Karpas-422 (cell line): ENCODE data around the gene NOL4L. TPM values are rescaled to one million over a fixed set of nuclear protein-coding genes. Genes with fewer than 3 reads are reported as not detected.

Source experiments
- DNase-seq: peaks from one replicate; pipeline ENCODE4 v3.0.0-alpha.2; 2015
- H2AFZ ChIP-seq: fragments of 200-600 bp; sonication (generic); 2 replicates; pipeline ENCODE4 v1.6.1; 2014; ENCODE audit warnings: antibody characterized with exemption, low read length, mixed read lengths
- H3K27ac ChIP-seq: fragments of 200-600 bp; sonication (generic); 2 replicates; pipeline ENCODE4 v1.5.1; 2014; ENCODE audit warnings: mild to moderate bottlenecking, low read length, moderate library complexity
- H3K27me3 ChIP-seq: fragments of 200-600 bp; sonication (generic); 2 replicates; pipeline ENCODE4 v1.6.1; 2014; ENCODE audit warnings: low read length, mixed read lengths
- H3K36me3 ChIP-seq: fragments of 200-600 bp; sonication (generic); 2 replicates; pipeline ENCODE4 v1.6.1; 2014; ENCODE audit warnings: low read length, mixed read lengths; ENCODE audit not compliant: insufficient read depth
- H3K4me1 ChIP-seq: fragments of 200-600 bp; sonication (generic); 2 replicates; pipeline ENCODE4 v1.6.1; 2014; ENCODE audit warnings: mild to moderate bottlenecking, low read length, mixed read lengths
- H3K4me2 ChIP-seq: fragments of 200-600 bp; sonication (generic); 2 replicates; pipeline ENCODE4 v1.6.1; 2014; ENCODE audit warnings: low read length, low read depth, mild to moderate bottlenecking; ENCODE audit not compliant: poor library complexity, severe bottlenecking
- H3K4me3 ChIP-seq: fragments of 200-600 bp; sonication (generic); 2 replicates; pipeline ENCODE4 v1.5.1; 2014; ENCODE audit warnings: mild to moderate bottlenecking, antibody characterized with exemption, low read length, mixed read lengths
- H3K79me2 ChIP-seq: fragments of 200-600 bp; sonication (generic); 2 replicates; pipeline ENCODE4 v1.6.1; 2014; ENCODE audit warnings: mild to moderate bottlenecking, low read length, mixed read lengths
- H3K9ac ChIP-seq: fragments of 200-600 bp; sonication (generic); 2 replicates; pipeline ENCODE4 v1.6.0; 2014; ENCODE audit warnings: low read length
- H3K9me2 ChIP-seq: fragments of 200-600 bp; sonication (generic), shearing (Covaris generic); replicated peaks from 2 replicates; pipeline ENCODE4 v1.6.0; 2014; ENCODE audit warnings: mild to moderate bottlenecking, low read length, moderate library complexity; ENCODE audit not compliant: insufficient read depth
- H3K9me3 ChIP-seq: fragments of 300-700, 200-600 bp; sonication (generic); 2 replicates; pipeline ENCODE4 v1.6.1; 2014; ENCODE audit warnings: low read length, mixed read lengths
- H4K20me1 ChIP-seq: fragments of 200-600 bp; sonication (generic); 2 replicates; pipeline ENCODE4 v1.6.1; 2014; ENCODE audit warnings: mild to moderate bottlenecking, antibody characterized with exemption, low read length, low read depth; ENCODE audit not compliant: insufficient read depth
- total RNA-seq: library from RNA; depleted of rRNA; stranded (reverse); fragments of >200 nt; shearing (Covaris generic); gene quantifications from 2 replicates; pipeline ENCODE4 v1.2.3, GENCODE V29; 2014; ENCODE audit warnings: low replicate concordance; rRNA removed

The NOL4L gene
- total RNA-seq, 1 experiment from 2014 or later = 1.5 TPM

- Histone ChIP-seq H3K4me1 (no peaks in the 10 kb centered on the region; the same call in 1 of the 2 replicates), H3K27ac (no peak overlapping the region), H4K20me1 (no peaks in the 10 kb centered on the region), H3K27me3 (no peaks in the 10 kb centered on the region), H3K4me3 (no peak overlapping the region), H3K9ac (no peak overlapping the region), H3K4me2 (no peak overlapping the region), H3K79me2 (peaks cover 88% of the 10 kb centered on the region), H3K9me3 (no peaks in the 10 kb centered on the region), H3K9me2 (no peaks in the 10 kb centered on the region), H2AFZ (no peak overlapping the region), H3K36me3 (peaks cover 8% of the 10 kb centered on the region; the same call in 1 of the 2 replicates)
- DNase-seq = no peak
These were observed 187.5 kb downstream of the NOL4L start for GRCh38 chr20:32397567-32398084.

- Histone ChIP-seq H3K27ac (no peak overlapping the region), H3K27me3 (no peaks in the 10 kb centered on the region), H3K4me1 (no peaks in the 10 kb centered on the region), H3K9me3 (no peaks in the 10 kb centered on the region), H3K4me3 (no peak overlapping the region), H3K4me2 (no peak overlapping the region), H2AFZ (no peak overlapping the region), H3K79me2 (peaks cover 88% of the 10 kb centered on the region), H3K36me3 (peaks cover 9% of the 10 kb centered on the region; the same call in 1 of the 2 replicates), H3K9me2 (no peaks in the 10 kb centered on the region), H3K9ac (no peak overlapping the region), H4K20me1 (no peaks in the 10 kb centered on the region)
- no peak for DNase-seq
These were observed 188.4 kb downstream of the NOL4L start for GRCh38 chr20:32396646-32397160.

- no peak overlapping the region for H3K9ac ChIP-seq
- H4K20me1 ChIP-seq = no peaks in the 10 kb centered on the region
- H3K4me1 ChIP-seq = no peaks in the 10 kb centered on the region
- no peak overlapping the region for H2AFZ ChIP-seq
- H3K27me3 ChIP-seq = no peaks in the 10 kb centered on the region
- peaks cover 14% of the 10 kb centered on the region; the same call in 1 of the 2 replicates for H3K36me3 ChIP-seq
- no peaks in the 10 kb centered on the region for H3K9me3 ChIP-seq
- H3K79me2 ChIP-seq = peaks cover 90% of the 10 kb centered on the region
- DNase-seq = no peak
- no peak overlapping the region for H3K4me2 ChIP-seq
- H3K27ac ChIP-seq = no peak overlapping the region
- H3K9me2 ChIP-seq = no peaks in the 10 kb centered on the region
- H3K4me3 ChIP-seq = no peak overlapping the region
These were observed 190.1 kb downstream of the NOL4L start for GRCh38 chr20:32395066-32395465.

Other genes with a start within 250 kb of the NOL4L start
- gene ASXL1, start 227.0 kb downstream of the NOL4L start, total RNA-seq = 39.9 and 63.6 TPM in 2 replicates
- not detected in 2 replicates for gene C20orf203, start 88.6 kb upstream of the NOL4L start, total RNA-seq
- 16.7 and 20.5 TPM in 2 replicates for gene COMMD7, start 158.1 kb upstream of the NOL4L start, total RNA-seq
- 0.63 and 1.0 TPM in 2 replicates for gene DNMT3B, start 177.1 kb upstream of the NOL4L start, total RNA-seq
- 57.3 and 94.8 TPM in 2 replicates for gene MAPRE1, start 234.6 kb upstream of the NOL4L start, total RNA-seq